Activated CD8-positive, alpha-beta memory T cell treated with anti-CD3 and anti-CD28 coated beads, Interleukin-2, amount 10 ng/mL, durations not matched to agents 7 days and 5 days (primary cell): ENCODE measurements around the gene TCEA2. TPM values are rescaled to one million over a fixed set of nuclear protein-coding genes. Genes with fewer than 3 reads are reported as not detected.

ENCODE experiments used
- ATAC-seq: fragments of 150-1000 bp; cut with Tn5 transposase; one replicate; pipeline ENCODE4 v1.10.0; 2021; ENCODE audit warnings: moderate library complexity
- CTCF ChIA-PET: fragments of 350-600 bp; sonication (Branson Sonifier 250); formaldehyde crosslinking; loops from one replicate; lab custom pipeline; 2021; ENCODE audit warnings: antibody characterized with exemption; lab: Charles Lee
- DNase-seq: peaks from one replicate; pipeline ENCODE4 v3.0.0-alpha.2; 2020
- H3K27ac Mint-ChIP-seq: one replicate; pipeline ENCODE4 v1.8.0; 2021; ENCODE audit warnings: mild to moderate bottlenecking, mixed read lengths
- H3K27me3 Mint-ChIP-seq: one replicate; pipeline ENCODE4 v1.8.0; 2021; ENCODE audit warnings: mixed read lengths
- H3K36me3 Mint-ChIP-seq: one replicate; pipeline ENCODE4 v1.8.0; 2021; ENCODE audit warnings: mild to moderate bottlenecking, mixed read lengths
- H3K4me1 Mint-ChIP-seq: one replicate; pipeline ENCODE4 v1.8.0; 2021; ENCODE audit warnings: mixed read lengths
- H3K4me3 Mint-ChIP-seq: one replicate; pipeline ENCODE4 v1.8.0; 2021; ENCODE audit warnings: mild to moderate bottlenecking, moderate library complexity, mixed read lengths
- H3K9me3 Mint-ChIP-seq: one replicate; pipeline ENCODE4 v1.8.0; 2022; ENCODE audit warnings: low read depth, mixed read lengths
- microRNA-seq: library from miRNA; unstranded; fragments of <30 nt; microRNA quantifications from one replicate; pipeline ENCODE4 v1.2.0, GENCODE V29; 2022
- total RNA-seq, 2 experiments: library from RNA; stranded (reverse); gene quantifications; one replicate each; pipeline ENCODE4 v1.2.3, GENCODE V29; 2021

The TCEA2 gene
- total RNA-seq, 2 experiments from 2014 or later = 54.3 to 57.4 TPM

DNA sequence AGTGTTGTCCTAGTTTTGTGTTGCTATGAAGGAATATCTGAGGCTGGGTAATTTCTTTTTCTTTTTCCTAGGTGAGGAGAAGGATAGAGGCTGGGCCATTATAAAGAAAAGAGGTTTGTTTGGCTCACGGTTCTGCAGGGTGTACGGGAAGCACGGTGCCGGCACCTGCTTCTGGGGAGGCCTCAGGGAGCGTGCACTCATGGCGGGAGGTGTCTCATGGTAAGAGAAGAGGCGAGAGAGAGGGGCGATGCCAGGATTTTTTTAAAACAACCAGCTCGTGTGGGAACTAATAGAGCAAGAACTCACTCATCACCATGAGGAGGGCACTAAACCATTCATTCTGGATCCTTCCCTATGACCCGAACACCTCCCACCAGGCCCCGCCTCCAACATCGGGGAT, 58.6 kb downstream of the TCEA2 start:
- H3K4me1 Mint-ChIP-seq = peaks cover 10% of the 10 kb centered on the region
- H3K27ac Mint-ChIP-seq = no peak overlapping the region
- CTCF ChIA-PET = interaction anchor here (1.7 to 5.4 kb wide), 9 partner anchors 10 to 141 kb away, joined by 6 to 110 read pairs (median 10); partner anchors contain the start of genes LKAAEAR1, NPBWR2, OPRL1 and PRPF6
- no peak overlapping the region for H3K4me3 Mint-ChIP-seq
- no peaks in the 10 kb centered on the region for H3K9me3 Mint-ChIP-seq
- peaks cover 33% of the 10 kb centered on the region for H3K27me3 Mint-ChIP-seq
- ATAC-seq = no peak
- DNase-seq = no peak
- no peaks in the 10 kb centered on the region for H3K36me3 Mint-ChIP-seq

Small RNAs within 50 kb of the gene (microRNA-seq; reads per million reads assigned to microRNA genes)
- gene MIR6813 = 3.4 reads per million

Other genes starting within 250 kb of the TCEA2 start
- under 1 TPM; 0.15 to 0.84 TPM for gene ZBTB46, start 231.9 kb upstream of the TCEA2 start, total RNA-seq
- gene ABHD16B, start 201.7 kb upstream of the TCEA2 start, total RNA-seq = not detected
- gene TPD52L2, start 197.9 kb upstream of the TCEA2 start, total RNA-seq = 10 to 100 TPM; 33.5 to 46.2 TPM
- gene DNAJC5, start 168.1 kb upstream of the TCEA2 start, total RNA-seq = 10 to 100 TPM; 44.4 to 51.9 TPM
- gene UCKL1, start 106.8 kb upstream of the TCEA2 start, total RNA-seq = 10 to 100 TPM; 41.1 to 41.9 TPM
- gene ZNF512B, start 93.3 kb upstream of the TCEA2 start, total RNA-seq = 10 to 100 TPM; 13.5 to 18.2 TPM
- 10 to 100 TPM; 26.0 to 33.4 TPM for gene SAMD10, start 83.6 kb upstream of the TCEA2 start, total RNA-seq
- 10 to 100 TPM; 77.5 to 80.6 TPM for gene PRPF6, start 82.1 kb upstream of the TCEA2 start, total RNA-seq
- 10 to 100 TPM; 17.5 to 19.0 TPM for gene C20orf204, start 27.0 kb upstream of the TCEA2 start, total RNA-seq
- gene SOX18, start 13.6 kb upstream of the TCEA2 start, total RNA-seq = 1 to 10 TPM in 1 of 2 experiments, under 1 TPM in 1; 0.20 to 1.8 TPM
- 100 to 1,000 TPM in 1 of 2 experiments, 10 to 100 TPM in 1; 84.5 to 119 TPM for gene RGS19, start 16.3 kb downstream of the TCEA2 start, total RNA-seq
- under 1 TPM; 0.75 to 0.99 TPM for gene OPRL1, start 16.9 kb downstream of the TCEA2 start, total RNA-seq
- not detected for gene LKAAEAR1, start 21.2 kb downstream of the TCEA2 start, total RNA-seq
- gene NPBWR2, start 44.4 kb downstream of the TCEA2 start, total RNA-seq = not detected
- gene MYT1, start 101.3 kb downstream of the TCEA2 start, total RNA-seq = not detected
- gene PCMTD2, start 192.6 kb downstream of the TCEA2 start, total RNA-seq = 10 to 100 TPM; 28.1 to 38.5 TPM